Thyroid gland (tissue), 4 donors: ENCODE results near the gene ECSIT. TPM values are rescaled to one million over a fixed set of nuclear protein-coding genes. Genes with fewer than 3 reads are reported as not detected.

Experiments
- DNase-seq, 2 donors: peaks; one replicate each; pipeline ENCODE4 v3.0.0-alpha.2; 2019
- H3K27ac ChIP-seq, 3 donors: fragments of 200-600 bp; sonication (generic); 1 replicate in 2 of 3; 2 replicates in 1 of 3; pipeline ENCODE4 v1.5.1; 2016 to 2019; ENCODE audit warnings: mild to moderate bottlenecking in 1 of 3, moderate library complexity in 1 of 3
- H3K27me3 ChIP-seq: fragments of 200-600 bp; sonication (generic); one replicate; pipeline ENCODE4 v1.5.1; 2019
- H3K36me3 ChIP-seq, 2 donors: fragments of 200-600 bp; sonication (generic); one replicate each; pipeline ENCODE4 v1.5.1; 2016 to 2019
- H3K4me1 ChIP-seq, 2 donors: fragments of 200-600 bp; sonication (generic); one replicate each; pipeline ENCODE4 v1.5.1; 2017 to 2019
- H3K4me3 ChIP-seq, 3 donors: fragments of 200-600 bp; sonication (generic); replicated peaks in 1 of 3; 1 replicate in 2 of 3; 2 replicates in 1 of 3; pipeline ENCODE4 v1.5.1; 2016; ENCODE audit warnings: mild to moderate bottlenecking in 1 of 3
- H3K9me3 ChIP-seq: fragments of 200-600 bp; sonication (generic); one replicate; pipeline ENCODE4 v1.5.1; 2017
- CTCF ChIP-seq, 6 experiments: fragments of 200-600 bp in 3 of 6; fragments of 450-650 bp in 3 of 6; sonication (generic) in 3 of 6; IDR thresholded peaks; one replicate each; pipeline ENCODE4 v1.5.1; 2016 to 2019; ENCODE audit warnings: antibody characterized with exemption in 6 of 6, mild to moderate bottlenecking in 2 of 6, inconsistent platforms in 1 of 6, moderate library complexity in 1 of 6
- POLR2A ChIP-seq, 2 donors: fragments of 450-650 bp; IDR thresholded peaks; one replicate each; pipeline ENCODE4 v1.6.1; 2017; ENCODE audit warnings: antibody characterized with exemption in 2 of 2, mild to moderate bottlenecking in 2 of 2, moderate library complexity in 1 of 2
- WGBS, 2 donors: methylation state at CpG; one replicate each; pipeline ENCODE4 v1.1.5; 2017; 5-methylcytosine and 5-hydroxymethylcytosine counted together
- intact Hi-C: fragments of 100-400 bp; cut with DNase I; formaldehyde crosslinking; loops from one replicate; pipeline ENCODE4 v1.15.1; 2023
- total RNA-seq, 4 donors: library from RNA; depleted of rRNA; stranded (reverse); fragments of >200 nt; gene quantifications; one replicate each; pipeline ENCODE4 v1.2.3, GENCODE V29; 2016

The ECSIT gene
- total RNA-seq, 4 donors from 2014 or later = 36.5 to 77.5 (median 68.9) TPM

DNA sequence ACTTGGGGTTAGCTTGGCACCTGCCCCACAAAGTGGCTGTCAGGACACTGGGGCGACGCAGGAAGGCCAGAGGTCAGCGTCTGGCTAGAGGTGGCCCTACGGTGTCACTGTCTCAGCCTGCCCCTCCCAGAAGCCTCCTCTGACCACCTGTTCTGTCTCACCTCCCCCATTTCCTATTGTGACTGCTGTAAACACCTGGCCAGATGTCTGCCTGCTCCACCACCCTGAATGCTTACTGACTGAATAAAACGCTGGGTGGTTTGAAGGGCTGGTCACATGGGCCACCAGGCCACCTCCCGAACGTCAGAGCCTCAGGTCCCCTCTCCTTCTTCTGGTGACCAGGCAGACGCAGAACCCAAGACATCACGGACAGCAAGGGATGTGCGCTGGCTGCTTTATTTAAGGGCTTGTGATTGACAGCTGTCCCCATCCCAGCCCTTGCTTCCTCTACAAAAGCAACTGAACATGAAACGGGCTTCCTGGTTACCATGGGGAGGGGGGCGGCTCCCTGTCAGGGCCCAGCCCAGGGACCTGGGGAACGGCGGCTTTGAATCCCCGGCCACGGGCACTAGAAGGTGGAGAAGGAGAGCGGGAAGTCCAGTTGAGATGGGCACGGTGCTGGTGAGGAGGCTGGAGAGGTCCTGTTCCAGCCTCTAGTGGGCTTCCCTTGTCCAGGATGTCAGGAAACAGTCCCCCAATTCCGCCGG, 23.9 kb upstream of the ECSIT start:
- Histone ChIP-seq H3K36me3 (peaks cover 15 to 17% of the 10 kb centered on the region in 2 donors), H3K4me1 (peaks cover 2 to 5% of the 10 kb centered on the region in 2 donors), H3K27me3 (no peaks in the 10 kb centered on the region), H3K9me3 (no peaks in the 10 kb centered on the region), H3K4me3 (no peak overlapping the region), H3K27ac (no peak overlapping the region)
- no peak for DNase-seq
- intact Hi-C loops = no loop called here
- 89 to 97% methylated on average over 12 to 20 of the region's 20 CpGs for WGBS, 2 donors
- TF ChIP-seq CTCF (IDR thresholded peaks at IDR 0.05) (no peak), POLR2A (IDR thresholded peaks at IDR 0.05) (no peak)

DNA sequence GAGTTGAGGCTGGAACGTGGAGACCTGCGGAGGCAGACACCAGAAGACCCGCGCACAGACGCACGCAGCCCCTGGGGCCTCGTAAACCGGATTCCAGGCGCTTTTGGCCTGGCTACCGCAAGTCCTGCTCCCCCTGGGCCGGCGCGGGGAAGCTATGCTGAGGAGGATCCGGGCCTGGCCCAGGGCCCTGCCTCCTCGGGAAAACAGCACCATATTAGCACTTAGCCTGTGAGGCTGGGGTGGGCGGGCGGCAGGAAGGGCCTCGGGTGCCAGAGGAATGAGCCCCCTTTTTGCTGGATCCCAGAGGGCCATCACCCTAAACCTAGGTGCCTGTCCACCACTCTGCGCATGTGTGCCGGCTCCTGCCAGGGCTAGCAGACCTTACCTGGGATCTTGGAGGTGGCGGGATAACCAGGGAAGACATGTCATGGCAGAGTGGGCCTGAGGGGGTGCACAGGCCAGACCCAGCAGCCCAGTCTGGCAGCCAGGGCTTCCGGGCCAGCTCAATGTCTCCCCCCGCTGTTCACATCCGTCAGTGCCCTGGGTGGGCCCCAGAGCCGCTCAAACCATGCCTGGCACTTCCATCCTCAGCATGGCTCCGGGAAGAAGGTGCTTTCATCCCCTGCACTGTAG, 22.8 kb upstream of the ECSIT start:
- intact Hi-C loops = no loop called here
- DNase-seq = no peak
- Histone ChIP-seq H3K36me3 (peaks cover 15 to 17% of the 10 kb centered on the region in 2 donors), H3K9me3 (no peaks in the 10 kb centered on the region), H3K4me1 (no peaks in the 10 kb centered on the region), H3K27me3 (no peaks in the 10 kb centered on the region), H3K27ac (no peak overlapping the region), H3K4me3 (no peak overlapping the region)
- no peak for TF ChIP-seq CTCF (IDR thresholded peaks at IDR 0.05)
- no peak for TF ChIP-seq POLR2A (IDR thresholded peaks at IDR 0.05)
- WGBS, 2 donors = 71 to 79% methylated on average over 19 to 22 of the region's 26 CpGs

DNA sequence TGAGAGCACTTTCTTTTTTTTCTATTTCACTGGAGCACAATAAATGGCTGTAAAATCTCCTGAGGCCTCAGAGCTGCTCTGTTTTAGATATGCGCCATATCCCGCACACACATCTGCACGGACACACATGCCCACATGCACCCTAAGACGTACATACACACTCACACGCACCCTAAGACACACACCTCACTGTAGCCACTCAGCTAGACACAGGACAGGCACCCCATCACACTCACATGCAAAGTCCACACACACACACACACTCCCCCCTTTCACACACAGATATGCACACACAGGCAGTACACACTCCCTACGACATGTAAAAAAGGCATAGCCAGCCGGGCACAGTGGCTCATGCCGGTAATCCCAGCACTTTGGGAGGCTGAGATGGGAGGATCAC, 21.3 kb upstream of the ECSIT start:
- H3K9me3 ChIP-seq = no peaks in the 10 kb centered on the region
- intact Hi-C loops = no loop called here
- peaks cover 15 to 17% of the 10 kb centered on the region in 2 donors for H3K36me3 ChIP-seq
- DNase-seq = no peak
- WGBS, 2 donors = 91 to 93% methylated on average over 8 of the region's 8 CpGs
- H3K4me3 ChIP-seq = no peak overlapping the region
- no peaks in the 10 kb centered on the region for H3K4me1 ChIP-seq
- TF ChIP-seq POLR2A (IDR thresholded peaks at IDR 0.05) (no peak), CTCF (IDR thresholded peaks at IDR 0.05) (no peak)
- H3K27ac ChIP-seq = no peak overlapping the region
- no peaks in the 10 kb centered on the region for H3K27me3 ChIP-seq

DNA sequence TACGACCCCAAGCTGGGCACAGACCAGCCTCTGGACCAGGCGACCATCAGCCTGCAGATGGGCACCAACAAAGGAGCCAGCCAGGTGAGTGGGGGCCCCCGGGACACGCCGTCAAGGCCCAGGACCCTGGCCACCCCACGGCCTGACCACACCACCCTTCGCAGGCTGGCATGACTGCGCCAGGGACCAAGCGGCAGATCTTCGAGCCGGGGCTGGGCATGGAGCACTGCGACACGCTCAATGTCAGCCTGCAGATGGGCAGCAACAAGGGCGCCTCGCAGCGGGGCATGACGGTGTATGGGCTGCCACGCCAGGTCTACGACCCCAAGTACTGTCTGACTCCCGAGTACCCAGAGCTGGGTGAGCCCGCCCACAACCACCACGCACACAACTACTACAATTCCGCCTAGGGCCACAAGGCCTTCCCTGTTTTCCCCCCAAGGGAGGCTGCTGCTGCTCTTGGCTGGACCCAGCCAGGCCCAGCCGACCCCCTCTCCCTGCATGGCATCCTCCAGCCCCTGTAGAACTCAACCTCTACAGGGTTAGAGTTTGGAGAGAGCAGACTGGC, 20.5 kb upstream of the ECSIT start:
- WGBS, 2 donors = 89 to 96% methylated on average over 8 to 12 of the region's 24 CpGs
- H3K4me1 ChIP-seq = no peaks in the 10 kb centered on the region
- H3K27ac ChIP-seq = no peak overlapping the region

More for the DNA sequence above, 20.5 kb upstream of the ECSIT start:
- no peaks in the 10 kb centered on the region for H3K27me3 ChIP-seq
- DNase-seq = no peak
- peaks cover 15 to 17% of the 10 kb centered on the region in 2 donors for H3K36me3 ChIP-seq
- intact Hi-C loops = no loop called here
- no peak overlapping the region for H3K4me3 ChIP-seq
- no peak for TF ChIP-seq POLR2A (IDR thresholded peaks at IDR 0.05)
- TF ChIP-seq CTCF (IDR thresholded peaks at IDR 0.05) = no peak
- H3K9me3 ChIP-seq = no peaks in the 10 kb centered on the region
